GM21367 (cell line): ENCODE measurements around the gene MBTPS1.

Experiments used
- ATAC-seq: cut with Tn5 transposase; IDR thresholded peaks from one replicate; pipeline ENCODE4 v1.9.1; 2021; ENCODE audit not compliant: unreplicated experiment

MBTPS1 gene

GRCh38 chr16:84055366-84055765 lies 61.4 kb downstream of the MBTPS1 start:
- ATAC-seq = no peak

- no peak for ATAC-seq
Observed at GRCh38 chr16:84054916-84055315, 61.8 kb downstream of the MBTPS1 start.

GRCh38 chr16:84054271-84054670 lies 62.5 kb downstream of the MBTPS1 start:
- no peak for ATAC-seq

GRCh38 chr16:84053237-84053636 lies 63.5 kb downstream of the MBTPS1 start:
- ATAC-seq = no peak

- ATAC-seq = no peak
Observed at GRCh38 chr16:84052071-84052622, 64.6 kb downstream of the MBTPS1 start.

- no peak for ATAC-seq
Observed at GRCh38 chr16:84050316-84050715, 66.4 kb downstream of the MBTPS1 start.

- no peak for ATAC-seq
Observed at GRCh38 chr16:84049403-84050060, 67.2 kb downstream of the MBTPS1 start.

GRCh38 chr16:84048871-84049270 lies 67.9 kb downstream of the MBTPS1 start:
- ATAC-seq = no peak

- no peak for ATAC-seq
Observed at GRCh38 chr16:84048270-84048669, 68.5 kb downstream of the MBTPS1 start.

GRCh38 chr16:84047626-84048025 lies 69.1 kb downstream of the MBTPS1 start:
- ATAC-seq = no peak

- no peak for ATAC-seq
Observed at GRCh38 chr16:84047206-84047605, 69.5 kb downstream of the MBTPS1 start.

- no peak for ATAC-seq
Observed at GRCh38 chr16:84045818-84046470, 70.8 kb downstream of the MBTPS1 start.

GRCh38 chr16:84045001-84045817 lies 71.5 kb downstream of the MBTPS1 start:
- ATAC-seq = no peak

GRCh38 chr16:84044118-84044488 lies 72.6 kb downstream of the MBTPS1 start:
- no peak for ATAC-seq

GRCh38 chr16:84043486-84044117 lies 73.1 kb downstream of the MBTPS1 start:
- ATAC-seq = no peak

GRCh38 chr16:84042879-84043485 lies 73.8 kb downstream of the MBTPS1 start:
- ATAC-seq = no peak

GRCh38 chr16:84042308-84042878 lies 74.3 kb downstream of the MBTPS1 start, which contains the start of gene SLC38A8:
Gene SLC38A8, minus strand, starts transcription at chr16:84042795. Its CDS starts 638 bp downstream, at chr16:84042157.
- no peak for ATAC-seq

- no peak for ATAC-seq
Observed at GRCh38 chr16:84041881-84042280, 74.9 kb downstream of the MBTPS1 start.

GRCh38 chr16:84040823-84041820 lies 75.6 kb downstream of the MBTPS1 start:
- ATAC-seq = no peak
